HG03558 (cell line): ENCODE measurements around the gene GPAT3.
"Not testable (repeated sequence)": the region's sequence is repeated elsewhere in the genome, so short reads cannot be mapped to it uniquely, and the experiment has no call there.

Experiments
- ATAC-seq: cut with Tn5 transposase; IDR thresholded peaks from one replicate; pipeline ENCODE4 v1.9.1; 2021; ENCODE audit warnings: moderate number of reproducible peaks; ENCODE audit not compliant: unreplicated experiment; ENCODE audit errors: extremely low read depth

Gene GPAT3

DNA sequence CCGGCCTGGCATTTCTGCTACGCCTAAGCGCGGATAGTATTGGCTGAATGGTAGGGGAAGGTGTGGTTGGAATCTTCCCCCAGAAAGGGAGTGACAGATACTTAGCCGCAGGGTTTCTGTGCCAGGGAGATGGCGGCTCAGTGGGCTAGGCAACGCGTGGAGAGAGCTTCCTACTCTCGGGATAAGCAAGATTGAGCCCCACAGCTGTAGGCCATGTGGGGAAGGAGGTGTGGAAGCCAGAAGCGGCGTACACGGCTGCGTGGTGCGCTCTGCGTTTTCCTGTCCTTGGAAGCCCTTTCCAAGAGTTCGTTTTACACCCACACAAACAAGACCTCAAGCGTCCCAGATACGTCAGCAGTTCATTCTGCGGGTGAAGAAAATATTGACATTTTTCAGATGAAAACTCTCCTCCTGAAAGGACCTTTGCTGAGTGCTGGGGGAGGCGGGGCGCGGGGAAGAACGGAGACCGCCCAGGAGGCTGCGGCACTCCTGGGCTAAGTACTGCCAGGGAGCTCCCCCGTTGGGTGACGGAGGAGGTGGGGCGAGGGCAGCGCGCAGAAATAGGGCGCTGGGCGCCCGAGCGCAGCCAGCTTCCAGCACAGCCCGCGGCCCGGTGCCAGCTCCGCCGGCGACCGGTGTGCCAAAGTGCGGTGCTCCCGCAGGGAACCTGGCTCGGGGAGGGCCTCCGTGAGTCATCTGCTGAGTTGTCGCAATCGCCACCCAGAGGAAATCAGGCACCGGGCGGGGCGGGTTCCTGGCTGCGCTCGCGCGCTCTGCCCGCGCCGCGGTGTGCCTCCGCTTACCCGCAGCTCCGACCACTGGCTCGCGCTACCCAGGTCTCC is at the start of gene GPAT3:
TSS of gene GPAT3 (plus strand) at position 589 of the 842 bp plus-strand sequence. CDS start 515 bp downstream, outside the sequence.
- ATAC-seq = peak; percentile 48

DNA sequence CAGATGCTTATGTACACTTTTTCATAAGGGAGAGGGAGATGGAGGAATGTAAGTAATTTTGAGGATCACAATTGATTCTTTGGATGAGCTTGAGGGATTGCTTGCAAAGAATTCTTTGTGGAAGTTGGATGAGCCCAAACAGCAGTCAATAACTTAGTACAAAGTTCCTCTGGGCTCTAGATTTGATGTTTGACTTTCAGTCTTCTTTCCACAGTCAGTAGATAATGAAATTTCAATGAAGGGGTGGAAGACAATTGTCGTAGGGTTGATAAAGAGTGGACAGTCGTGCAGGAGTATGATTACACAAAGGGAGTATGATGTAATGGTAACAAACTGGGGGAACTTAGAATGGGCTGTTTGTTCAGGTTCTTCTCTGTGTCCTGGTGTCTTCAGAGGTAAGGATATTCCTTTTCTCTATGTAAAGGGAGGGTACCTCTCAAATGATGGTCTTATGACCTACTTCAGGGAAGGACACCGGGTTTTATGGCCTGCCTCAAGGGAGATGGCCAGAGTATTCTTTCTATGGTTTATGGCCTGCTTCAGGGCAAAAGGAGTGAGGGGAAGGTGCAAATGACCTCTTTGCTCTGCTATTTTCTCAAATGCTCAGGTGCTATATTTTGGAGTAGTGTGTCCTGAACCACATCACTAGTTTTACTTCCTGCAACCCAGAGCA is 49.3 kb upstream of the GPAT3 start:
- no peak for ATAC-seq

DNA sequence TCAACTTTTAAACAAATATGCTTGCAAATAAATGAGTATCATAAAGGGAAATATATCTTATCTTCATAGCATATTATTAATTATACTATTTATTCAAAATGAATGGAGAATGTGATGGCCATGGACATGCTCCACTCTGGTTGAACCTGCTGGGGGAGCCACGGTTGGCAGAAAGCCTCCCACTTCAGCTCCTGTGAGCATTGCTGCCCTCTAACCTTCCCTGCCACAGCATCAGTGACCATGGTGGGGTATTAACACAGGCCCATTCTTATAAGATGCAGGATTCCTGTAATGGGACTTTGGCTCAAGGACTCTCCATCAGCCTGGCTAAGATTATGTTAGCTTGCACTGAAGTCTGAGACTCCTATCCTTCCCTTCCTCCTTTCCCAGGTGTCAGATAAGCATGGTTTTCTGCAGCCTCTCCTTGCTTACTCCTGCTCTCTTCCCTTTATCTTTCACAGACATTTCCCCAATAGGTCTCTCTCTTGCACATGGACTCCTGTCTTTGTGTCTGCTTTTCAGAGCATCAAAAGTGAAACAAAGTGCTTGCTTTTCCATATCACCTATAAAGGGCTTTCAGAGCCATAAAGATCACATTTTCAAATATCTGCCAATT is 46.1 kb upstream of the GPAT3 start:
- no peak for ATAC-seq

DNA sequence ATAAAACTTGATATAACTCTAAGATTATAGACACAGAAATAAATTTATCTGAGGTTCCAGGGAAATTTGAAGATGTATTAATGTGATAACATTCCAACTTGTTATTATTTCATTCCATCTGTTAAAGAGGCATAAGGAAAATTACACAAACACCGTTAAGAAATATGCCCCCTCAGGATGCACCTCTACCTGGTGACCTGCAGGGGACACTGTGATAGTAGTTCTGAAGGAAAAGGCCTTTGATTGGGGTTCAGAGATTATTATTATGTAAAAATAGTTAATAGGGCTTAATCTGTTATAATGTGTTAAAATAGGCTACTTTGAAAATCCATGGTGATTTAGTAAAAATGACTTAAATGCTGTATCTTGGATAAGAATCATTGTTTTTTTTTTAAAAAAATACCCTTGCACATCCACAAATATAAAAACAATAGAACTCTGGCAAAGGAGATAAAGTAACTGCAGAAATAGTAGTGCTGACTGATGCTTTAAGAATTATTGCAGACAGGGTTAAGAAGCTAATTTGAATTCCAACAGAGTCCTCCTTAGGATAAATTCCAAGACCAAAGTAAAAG is 44.9 kb upstream of the GPAT3 start:
- no peak for ATAC-seq

DNA sequence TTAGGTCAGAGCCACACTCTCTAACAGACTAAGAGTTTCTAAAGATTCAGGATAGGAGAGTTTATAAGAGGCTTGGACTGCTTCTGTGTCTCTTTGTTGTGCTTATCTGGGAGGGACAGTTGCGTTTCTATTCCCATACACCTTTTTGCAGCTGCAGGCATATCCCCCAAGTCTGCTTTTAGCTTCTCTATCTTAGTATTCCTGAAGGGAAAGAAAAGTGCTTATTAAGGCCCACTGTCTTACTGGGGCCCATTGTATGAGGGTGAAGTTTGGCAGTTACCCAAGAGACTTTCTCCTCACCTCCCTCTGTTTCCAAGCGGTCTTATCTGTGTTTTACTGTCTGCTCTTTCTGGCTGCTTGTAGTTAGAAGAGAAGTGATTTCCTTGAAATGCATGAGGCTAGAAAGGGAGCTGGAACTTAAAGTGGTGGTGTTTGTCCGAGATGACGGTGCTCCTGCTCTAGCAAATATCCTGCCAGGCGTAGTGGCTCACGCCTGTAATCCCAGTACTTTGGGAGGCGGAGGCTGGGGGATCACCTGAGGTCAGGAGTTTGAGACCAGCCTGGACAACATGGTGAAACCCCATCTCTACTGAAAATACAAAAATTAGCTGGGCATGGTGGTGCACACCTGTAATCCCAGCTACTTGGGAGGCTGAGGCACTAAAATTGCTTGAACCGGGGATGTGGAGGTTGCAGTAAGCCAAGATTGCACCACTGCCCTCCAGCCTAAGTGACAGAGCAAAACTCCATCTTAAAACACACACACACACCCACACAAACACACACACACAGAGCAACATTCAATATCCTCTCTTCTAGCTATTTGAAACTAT is 39.6 kb upstream of the GPAT3 start:
- ATAC-seq = not testable (repeated sequence)

DNA sequence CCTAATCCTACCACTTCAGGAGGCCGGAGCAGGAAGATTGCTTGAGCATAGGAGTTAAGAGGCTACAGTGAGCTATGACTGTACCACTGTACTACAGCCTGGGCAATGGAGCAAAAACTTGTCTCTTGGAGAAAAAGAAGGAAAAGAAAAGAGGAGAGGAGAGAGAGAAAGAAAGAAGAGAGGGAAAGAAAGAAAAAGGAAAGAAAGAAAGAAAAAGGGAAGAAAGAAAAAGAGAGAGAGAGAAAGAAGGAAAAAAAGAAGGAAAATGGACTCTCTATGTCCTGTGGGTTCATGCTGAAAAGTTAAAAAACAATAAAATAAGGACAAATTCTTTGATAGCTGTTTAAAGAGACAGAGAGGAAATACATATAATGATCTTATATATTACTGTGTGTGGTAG is 37.7 kb upstream of the GPAT3 start:
- ATAC-seq = no peak

DNA sequence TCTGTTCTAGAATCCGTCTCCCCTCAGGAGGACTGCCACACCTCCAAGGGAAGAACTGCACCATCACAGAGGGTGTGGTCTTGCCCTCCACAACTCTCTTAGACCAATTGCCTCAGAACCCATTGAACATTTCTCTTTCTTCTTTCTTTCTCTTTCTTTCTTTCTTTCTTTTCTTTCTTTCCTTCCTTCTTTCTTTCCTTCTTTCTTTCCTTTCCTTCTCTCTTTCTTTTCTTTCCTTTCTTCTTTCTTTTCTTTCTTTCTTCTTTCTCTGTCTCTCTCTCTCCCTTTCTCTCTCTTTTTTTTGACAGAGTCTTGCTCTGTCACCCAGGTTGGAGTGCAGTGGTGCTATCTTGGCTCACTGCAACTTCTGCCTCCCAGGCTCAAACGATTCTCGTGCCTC is 34.2 kb upstream of the GPAT3 start:
- not testable (repeated sequence) for ATAC-seq

DNA sequence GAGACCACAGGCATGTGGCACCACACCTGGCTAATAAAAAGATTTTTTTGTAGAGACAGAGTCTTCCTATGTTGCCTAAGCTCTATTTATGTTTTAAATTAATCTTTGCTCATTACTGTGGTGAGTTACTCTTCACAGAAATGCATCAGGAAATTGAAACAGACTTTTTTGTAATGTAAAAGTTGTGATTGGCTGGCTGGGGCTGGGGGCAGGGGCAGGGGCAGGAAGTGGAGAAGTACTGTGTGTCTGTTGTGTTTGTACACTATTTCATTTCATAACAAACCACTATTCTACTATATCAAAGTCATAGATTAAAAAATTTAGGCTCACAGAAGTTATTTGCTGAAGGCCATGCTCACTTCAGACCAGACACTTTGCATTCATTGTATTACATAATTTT is 31.9 kb upstream of the GPAT3 start:
- ATAC-seq = no peak

DNA sequence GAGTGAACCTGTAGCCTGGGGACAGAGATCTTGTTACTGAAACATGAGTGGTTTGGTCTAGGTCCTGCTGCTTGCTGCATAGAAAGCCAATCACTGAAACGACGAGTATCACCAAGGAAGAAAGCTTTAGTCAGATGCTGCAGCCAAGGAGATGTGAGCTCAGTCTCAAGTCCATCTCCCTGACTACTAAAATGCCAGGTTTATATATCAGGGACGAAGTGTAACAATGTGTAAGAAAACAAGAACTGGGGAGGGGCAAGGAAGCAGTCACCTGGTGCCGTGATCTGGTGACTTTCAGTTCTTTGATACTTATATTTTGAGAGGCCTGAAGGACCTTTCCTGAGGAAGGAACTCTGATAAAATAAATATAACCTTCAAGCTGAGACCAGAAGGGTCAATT is 31.4 kb upstream of the GPAT3 start:
- no peak for ATAC-seq

DNA sequence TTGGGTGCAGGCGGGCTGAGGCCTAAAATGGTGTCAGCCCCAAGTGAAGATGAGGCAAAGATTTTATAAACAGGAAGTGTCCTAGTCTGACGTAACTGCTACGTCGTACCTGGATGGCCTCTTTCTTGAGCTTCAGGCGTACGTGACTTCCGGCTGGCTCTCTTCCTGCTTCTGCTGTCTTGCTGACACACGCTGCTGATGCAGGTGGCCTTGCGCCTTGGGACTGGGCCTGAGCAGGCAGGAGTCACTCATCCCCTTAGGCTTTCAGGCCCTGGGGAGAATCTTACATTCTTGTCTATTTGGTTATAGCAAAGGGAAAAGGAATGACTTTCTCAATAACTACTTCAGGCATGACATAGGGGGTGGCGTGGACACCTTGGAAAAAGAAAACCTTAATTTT is 30.9 kb upstream of the GPAT3 start:
- ATAC-seq = no peak

DNA sequence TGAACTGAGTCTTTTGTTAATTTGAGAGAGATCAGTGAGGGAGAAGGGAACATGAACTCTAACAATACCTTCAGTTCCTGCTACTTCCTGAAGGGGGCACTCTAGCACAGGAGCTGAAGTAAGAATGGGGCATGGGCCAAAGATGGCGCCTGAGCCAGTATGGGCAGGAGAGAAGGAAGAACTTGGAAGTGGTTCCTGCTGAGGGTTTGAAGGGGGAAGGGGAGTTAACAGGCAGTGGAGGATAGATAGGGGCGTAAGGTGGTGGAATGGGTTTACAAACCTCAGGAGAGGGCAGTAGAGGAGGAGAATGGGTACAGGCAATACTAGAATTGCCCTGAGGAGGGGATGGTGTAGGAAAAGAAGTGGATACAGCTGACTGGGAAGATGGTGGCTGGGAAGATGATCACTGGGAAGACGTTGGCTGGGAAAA is 26.7 kb upstream of the GPAT3 start:
- ATAC-seq = not testable (repeated sequence)

DNA sequence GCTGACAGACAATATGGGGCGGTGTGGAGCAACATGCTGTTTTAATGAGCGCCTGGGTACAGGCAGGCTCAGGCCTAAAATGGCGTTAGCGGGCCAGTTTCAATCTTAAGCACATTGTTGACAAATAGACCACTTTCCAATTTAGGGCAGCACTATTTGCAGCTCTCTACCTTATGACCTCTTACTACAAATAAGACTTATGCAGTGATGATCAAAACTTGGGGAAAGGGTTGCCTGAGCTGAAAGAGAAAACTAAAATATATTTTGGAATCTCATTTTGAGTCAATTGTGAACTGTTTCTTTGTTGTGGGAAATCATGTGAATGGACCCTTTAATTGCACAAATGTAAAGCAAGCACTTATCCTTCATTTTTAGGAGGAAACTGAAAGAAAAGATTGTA is 25.5 kb upstream of the GPAT3 start:
- no peak for ATAC-seq

DNA sequence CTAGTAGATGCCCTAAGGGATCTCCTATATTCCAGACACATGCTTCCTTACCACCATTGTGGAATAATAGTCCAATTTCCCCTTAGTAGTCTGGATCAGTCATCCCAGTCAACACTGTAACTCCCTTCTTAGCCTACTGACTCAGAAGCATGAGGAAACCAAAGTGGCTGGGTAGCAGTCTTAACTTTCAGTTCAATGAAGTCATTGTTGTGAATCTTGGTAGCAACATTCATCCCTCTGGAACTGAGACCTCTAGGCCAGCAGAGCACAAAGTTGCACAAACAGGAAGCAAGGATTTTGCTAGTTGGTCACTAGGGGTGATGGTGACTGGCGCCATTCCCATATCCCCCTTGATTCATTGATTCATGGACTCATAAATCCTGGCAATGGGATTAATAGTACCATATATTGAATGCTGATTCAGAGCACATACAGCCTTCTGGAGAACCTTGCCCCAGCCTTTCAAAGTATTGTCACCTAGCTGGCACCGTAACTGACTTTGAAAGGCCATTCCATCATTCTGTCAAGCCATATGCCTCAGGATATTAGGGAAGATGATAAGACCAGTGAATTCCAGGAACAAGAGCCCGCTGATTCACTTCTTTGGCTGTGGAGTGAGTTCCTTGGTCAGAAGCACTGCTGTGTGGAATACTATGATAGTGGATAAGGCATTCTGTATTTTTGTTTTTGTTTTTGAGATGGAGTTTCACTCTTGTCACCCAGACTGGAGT is 19.7 kb upstream of the GPAT3 start:
- ATAC-seq = no peak

DNA sequence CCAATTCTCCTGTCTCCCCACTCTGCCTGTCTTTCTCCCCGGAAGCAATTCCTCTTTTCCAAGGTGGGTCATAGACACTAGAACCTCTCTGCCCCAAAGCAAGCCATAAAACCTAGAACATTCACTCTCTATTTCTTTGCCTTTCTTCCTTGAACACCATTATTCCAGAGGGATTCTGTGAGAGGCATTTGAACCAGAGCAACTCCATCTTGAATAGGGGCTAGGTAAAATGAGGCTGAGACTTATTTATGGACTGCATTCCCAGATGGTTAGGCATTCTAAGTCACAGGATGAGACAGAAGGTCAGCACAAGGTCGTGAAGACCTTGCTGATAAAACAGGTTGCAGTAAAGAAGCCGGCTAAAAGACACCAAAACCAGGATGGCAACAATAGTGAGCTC is 13.7 kb upstream of the GPAT3 start:
- ATAC-seq = no peak

DNA sequence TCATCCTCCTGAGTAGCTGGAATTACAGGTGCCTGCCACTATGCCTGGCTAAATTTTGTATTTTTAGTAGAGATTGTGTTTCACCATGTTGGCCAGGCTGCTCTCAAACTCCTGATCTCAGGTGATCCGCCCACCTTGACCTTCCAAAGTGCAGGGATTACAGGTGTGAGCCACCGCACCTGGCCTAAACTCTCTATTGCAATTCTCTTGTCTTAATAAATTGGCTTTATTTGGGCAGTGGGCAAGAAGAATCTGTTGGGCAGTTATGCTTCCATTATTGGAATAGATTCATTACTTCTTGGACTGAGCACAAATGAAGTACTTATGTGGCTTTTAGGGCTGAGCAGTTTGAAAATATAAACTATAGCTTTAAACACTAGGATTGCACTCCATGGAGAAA is 8.2 kb upstream of the GPAT3 start:
- no peak for ATAC-seq

DNA sequence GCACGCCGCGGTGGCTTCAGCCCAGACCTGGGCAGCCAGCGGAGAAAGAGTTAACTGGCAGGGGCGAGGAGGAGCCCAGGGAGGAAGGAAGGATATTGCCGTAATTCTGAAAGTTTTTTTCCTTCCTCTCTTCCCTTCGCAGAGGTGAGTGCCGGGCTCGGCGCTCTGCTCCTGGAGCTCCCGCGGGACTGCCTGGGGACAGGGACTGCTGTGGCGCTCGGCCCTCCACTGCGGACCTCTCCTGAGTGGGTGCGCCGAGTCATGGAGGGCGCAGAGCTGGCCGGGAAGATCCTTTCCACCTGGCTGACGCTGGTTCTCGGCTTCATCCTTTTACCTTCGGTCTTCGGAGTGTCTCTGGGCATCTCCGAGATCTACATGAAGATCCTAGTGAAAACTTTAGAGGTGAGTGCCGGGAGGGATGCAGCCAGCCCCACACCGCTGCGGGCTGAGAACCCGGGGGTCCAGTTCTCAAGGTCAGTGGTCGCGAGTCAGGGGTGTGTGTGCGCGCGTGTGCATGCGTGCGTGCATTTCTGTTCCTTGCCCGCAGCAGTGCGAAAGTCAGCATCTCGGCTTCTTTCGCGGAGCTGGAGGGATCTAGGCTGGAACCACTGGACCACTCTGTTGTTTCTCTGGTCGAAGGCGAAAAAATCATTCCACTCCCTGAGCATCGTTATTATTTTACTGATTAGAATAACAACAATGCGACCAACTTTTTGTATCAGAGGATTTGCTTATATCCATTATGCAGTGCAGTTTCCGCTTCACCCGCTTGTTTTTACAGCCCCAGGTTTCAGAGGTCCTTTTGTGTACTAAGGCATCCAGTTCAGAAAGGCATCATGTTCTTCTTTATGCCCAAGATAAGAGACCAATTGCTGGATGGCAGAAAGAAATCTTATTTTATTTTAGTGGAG is 709 bp downstream of the GPAT3 start:
- ATAC-seq = no peak

DNA sequence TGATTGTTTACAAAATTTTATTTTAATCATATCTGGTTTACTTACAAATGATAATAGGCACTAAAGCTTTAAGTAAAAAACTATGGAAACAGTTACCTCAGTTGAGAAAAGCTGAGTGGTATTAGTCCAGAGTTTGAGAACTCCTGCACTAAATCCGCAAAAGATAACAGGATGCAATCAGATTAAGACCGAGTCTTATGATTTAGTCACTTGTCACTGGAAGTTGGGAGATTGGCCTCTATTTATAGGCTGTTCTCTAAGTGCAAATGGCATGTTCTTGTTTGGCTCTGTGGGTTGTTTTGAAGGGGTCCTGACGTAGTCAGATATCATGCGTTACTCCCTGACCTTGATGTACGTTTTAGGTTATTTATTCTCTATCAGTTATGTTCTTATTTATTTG is 6.3 kb downstream of the GPAT3 start:
- ATAC-seq = no peak

DNA sequence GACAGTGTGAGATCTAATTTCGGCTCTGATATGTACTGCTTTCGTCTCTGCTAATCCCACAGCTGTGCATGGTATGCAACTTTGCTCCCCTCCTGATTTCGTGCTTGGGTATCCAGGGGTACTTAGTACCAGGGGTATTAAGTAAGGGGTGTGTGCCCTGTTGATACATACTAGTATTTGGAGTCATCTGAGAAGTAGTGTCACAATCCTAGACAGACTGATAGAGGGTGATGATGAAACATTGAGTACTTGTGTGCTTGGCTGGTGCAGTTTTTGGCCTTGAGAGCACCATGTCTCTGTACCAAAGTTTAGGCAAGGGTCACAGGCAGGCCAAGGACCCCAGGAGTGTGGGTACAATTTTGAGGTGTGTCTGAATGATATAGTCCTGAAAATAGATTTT is 10.9 kb downstream of the GPAT3 start:
- no peak for ATAC-seq
